ENCODE measurements around the gene TSEN2. TPM values are rescaled to one million over a fixed set of nuclear protein-coding genes. Genes with fewer than 3 reads are reported as not detected.

Gene TSEN2
- total and polyA plus RNA-seq, 9 of the 15 experiments (the other 6 are each of a cell fraction or from before 2014, with no cell fraction given): 38.5 to 76.3 (median 46.6) TPM

GRCh38 chr3:12465836-12466225 lies 18.4 kb upstream of the TSEN2 start (continued):
- TF ChIP-seq STAT6 (CRISPR knock-in tag; IDR thresholded peaks at IDR 0.05): no peak

DNA sequence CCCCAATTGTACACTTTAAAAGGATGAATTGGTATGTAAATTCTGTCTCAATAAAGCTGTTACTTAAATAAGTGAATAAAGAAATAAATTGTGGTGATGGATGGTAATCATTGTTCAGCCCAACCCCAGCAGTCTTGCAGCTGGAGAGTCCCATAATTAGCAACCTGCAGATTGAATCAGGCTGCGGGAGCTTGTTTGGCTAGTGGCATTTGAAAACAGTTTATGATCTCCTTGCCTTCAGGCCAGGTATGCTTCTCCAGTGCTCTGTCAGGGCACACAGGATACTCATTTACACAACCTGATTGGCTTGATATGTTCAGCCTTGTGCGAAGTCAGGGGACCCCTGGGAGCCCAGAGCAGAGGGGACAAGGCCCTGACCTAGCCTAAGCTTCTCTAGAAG lies 16.5 kb upstream of the TSEN2 start:
- POLR2A ChIA-PET: no interaction called here
- no peak overlapping the region for H3K9ac ChIP-seq (ENCODE audit: insufficient read depth in 1 of 2, low read depth in 2 of 2, low read length in 2 of 2)
- intact Hi-C loops (cut with micrococcal nuclease) (no loop called here), in situ Hi-C loops (cut with MboI) (no loop called here)
- no peaks in the 10 kb centered on the region for H3K79me2 ChIP-seq (ENCODE audit: control insufficient read depth, insufficient read depth, low read length)
- no TSS peak for BruUV-seq (replicated peaks)
- FAIRE-seq (no peak), DNase-seq (ENCODE audit: extremely low read depth in 1 of 4, low spot score in 3 of 4) (no peak), ATAC-seq (no peak)
- no peak overlapping the region for H2AFZ ChIP-seq (ENCODE audit: low read depth, low read length)
- no peaks in the 10 kb centered on the region for H3K9me3 ChIP-seq (replicated peaks; ENCODE audit: control insufficient read depth, insufficient read depth, low read depth, low read length)
- no peak overlapping the region for H3K4me3 ChIP-seq
- CTCF ChIA-PET (ENCODE audit: low intra/inter-chr PET ratio): no interaction called here
- no peak overlapping the region for H3K4me2 ChIP-seq (ENCODE audit: insufficient read depth, low read length)
- WGBS (ENCODE audit: insufficient coverage, low coverage, missing lambda C conversion rate): 0% methylated on average over 2 of the region's 2 CpGs
- no peaks in the 10 kb centered on the region for H3K4me1 ChIP-seq (replicated peaks in 1 of 2; ENCODE audit: control insufficient read depth in 2 of 2, insufficient read depth in 2 of 2, low read length in 2 of 2)
- H3K9me1 ChIP-seq (ENCODE audit: control insufficient read depth, insufficient read depth, low read length): no peaks in the 10 kb centered on the region
- peaks cover 67 to 75% of the 10 kb centered on the region in 2 experiments for H3K27me3 ChIP-seq (ENCODE audit: control insufficient read depth in 2 of 2, insufficient read depth in 2 of 2, low read length in 2 of 2)
- H3K36me3 ChIP-seq (ENCODE audit: control insufficient read depth, insufficient read depth, low read length): no peaks in the 10 kb centered on the region
- no peak overlapping the region for H3K27ac ChIP-seq (ENCODE audit: extremely low read depth, low read depth, low read length)
- H4K20me1 ChIP-seq (replicated peaks; ENCODE audit: control insufficient read depth, insufficient read depth, low read length): no peaks in the 10 kb centered on the region
- no peak for TF ChIP-seq ZNF79 (CRISPR knock-in tag; IDR thresholded peaks at IDR 0.05; ENCODE audit: low read depth)
- TF ChIP-seq ZNF175 (CRISPR knock-in tag; IDR thresholded peaks at IDR 0.05; ENCODE audit: low read depth): no peak
- TF ChIP-seq, protein P1, sequence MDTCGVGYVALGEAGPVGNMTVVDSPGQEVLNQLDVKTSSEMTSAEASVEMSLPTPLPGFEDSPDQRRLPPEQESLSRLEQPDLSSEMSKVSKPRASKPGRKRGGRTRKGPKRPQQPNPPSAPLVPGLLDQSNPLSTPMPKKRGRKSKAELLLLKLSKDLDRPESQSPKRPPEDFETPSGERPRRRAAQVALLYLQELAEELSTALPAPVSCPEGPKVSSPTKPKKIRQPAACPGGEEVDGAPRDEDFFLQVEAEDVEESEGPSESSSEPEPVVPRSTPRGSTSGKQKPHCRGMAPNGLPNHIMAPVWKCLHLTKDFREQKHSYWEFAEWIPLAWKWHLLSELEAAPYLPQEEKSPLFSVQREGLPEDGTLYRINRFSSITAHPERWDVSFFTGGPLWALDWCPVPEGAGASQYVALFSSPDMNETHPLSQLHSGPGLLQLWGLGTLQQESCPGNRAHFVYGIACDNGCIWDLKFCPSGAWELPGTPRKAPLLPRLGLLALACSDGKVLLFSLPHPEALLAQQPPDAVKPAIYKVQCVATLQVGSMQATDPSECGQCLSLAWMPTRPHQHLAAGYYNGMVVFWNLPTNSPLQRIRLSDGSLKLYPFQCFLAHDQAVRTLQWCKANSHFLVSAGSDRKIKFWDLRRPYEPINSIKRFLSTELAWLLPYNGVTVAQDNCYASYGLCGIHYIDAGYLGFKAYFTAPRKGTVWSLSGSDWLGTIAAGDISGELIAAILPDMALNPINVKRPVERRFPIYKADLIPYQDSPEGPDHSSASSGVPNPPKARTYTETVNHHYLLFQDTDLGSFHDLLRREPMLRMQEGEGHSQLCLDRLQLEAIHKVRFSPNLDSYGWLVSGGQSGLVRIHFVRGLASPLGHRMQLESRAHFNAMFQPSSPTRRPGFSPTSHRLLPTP (IDR thresholded peaks at IDR 0.05; ENCODE audit: borderline replicate concordance, extremely low read depth, insufficient read length): no peak
- TF ChIP-seq FOXK1 (CRISPR knock-in tag; IDR thresholded peaks at IDR 0.05; ENCODE audit: borderline replicate concordance): no peak
- no peak for TF ChIP-seq ZBTB26 (CRISPR knock-in tag; IDR thresholded peaks at IDR 0.05)
- no peak for TF ChIP-seq ZNF589 (CRISPR knock-in tag; IDR thresholded peaks at IDR 0.05; ENCODE audit: low read depth)
- no peak for TF ChIP-seq KLF13 (tag; IDR thresholded peaks at IDR 0.05; ENCODE audit: borderline replicate concordance, low read depth)
- no peak for TF ChIP-seq HES1 (IDR thresholded peaks at IDR 0.05; ENCODE audit: low read depth)
- no peak for TF ChIP-seq ZEB2 (IDR thresholded peaks at IDR 0.05)
- no peak for TF ChIP-seq BCL6 (CRISPR knock-in tag; IDR thresholded peaks at IDR 0.05)
- TF ChIP-seq ZNF778 (CRISPR knock-in tag; IDR thresholded peaks at IDR 0.05): no peak
- TF ChIP-seq, protein P2, sequence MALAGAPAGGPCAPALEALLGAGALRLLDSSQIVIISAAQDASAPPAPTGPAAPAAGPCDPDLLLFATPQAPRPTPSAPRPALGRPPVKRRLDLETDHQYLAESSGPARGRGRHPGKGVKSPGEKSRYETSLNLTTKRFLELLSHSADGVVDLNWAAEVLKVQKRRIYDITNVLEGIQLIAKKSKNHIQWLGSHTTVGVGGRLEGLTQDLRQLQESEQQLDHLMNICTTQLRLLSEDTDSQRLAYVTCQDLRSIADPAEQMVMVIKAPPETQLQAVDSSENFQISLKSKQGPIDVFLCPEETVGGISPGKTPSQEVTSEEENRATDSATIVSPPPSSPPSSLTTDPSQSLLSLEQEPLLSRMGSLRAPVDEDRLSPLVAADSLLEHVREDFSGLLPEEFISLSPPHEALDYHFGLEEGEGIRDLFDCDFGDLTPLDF (CRISPR knock-in tag; IDR thresholded peaks at IDR 0.05): no peak

All from K562 (cell line).